Tibial nerve (tissue), 4 donors: ENCODE measurements around the gene VGLL4. TPM values are rescaled to one million over a fixed set of nuclear protein-coding genes. Genes with fewer than 3 reads are reported as not detected.
A peak's percentile ranks its signal among the peaks of the same experiment; 100 is the strongest.

Experiments
- DNase-seq, 2 donors: peaks; one replicate each; pipeline ENCODE4 v3.0.0-alpha.2; 2019; ENCODE audit warnings: low spot score in 2 of 2
- H3K27ac ChIP-seq, 4 donors: fragments of 200-600 bp; sonication (generic) in 3 of 4; one replicate each; pipeline ENCODE4 v1.5.1; 2017 to 2019; ENCODE audit warnings: mild to moderate bottlenecking in 1 of 4
- H3K27me3 ChIP-seq, 2 donors: fragments of 200-600 bp; sonication (generic) in 1 of 2; one replicate each; pipeline versions ENCODE4 v1.5.1 to v1.6.0; 2017 to 2019
- H3K36me3 ChIP-seq, 3 donors: fragments of 200-600 bp; sonication (generic); one replicate each; pipeline ENCODE4 v1.5.1; 2018 to 2019
- H3K4me1 ChIP-seq, 4 donors: fragments of 200-600 bp; sonication (generic) in 3 of 4; one replicate each; pipeline ENCODE4 v1.5.1; 2017 to 2019
- H3K4me3 ChIP-seq, 4 donors: fragments of 200-600 bp; sonication (generic) in 3 of 4; one replicate each; pipeline ENCODE4 v1.5.1; 2017 to 2019; ENCODE audit warnings: mild to moderate bottlenecking in 1 of 4, moderate library complexity in 1 of 4
- H3K9me3 ChIP-seq, 4 donors: fragments of 200-600 bp; sonication (generic) in 3 of 4; one replicate each; pipeline ENCODE4 v1.5.1; 2017 to 2019
- CTCF ChIP-seq, 5 experiments: fragments of 200-600 bp in 3 of 5; fragments of 450-650 bp in 2 of 5; sonication (generic) in 3 of 5; IDR thresholded peaks; one replicate each; pipeline ENCODE4 v1.5.1; 2016 to 2019; ENCODE audit warnings: antibody characterized with exemption in 5 of 5, mild to moderate bottlenecking in 3 of 5, moderate library complexity in 2 of 5
- EP300 ChIP-seq, 2 donors: sonication (generic); formaldehyde crosslinking; IDR thresholded peaks; one replicate each; pipeline ENCODE4 v1.6.1; 2017; ENCODE audit warnings: antibody characterized with exemption in 2 of 2, mild to moderate bottlenecking in 1 of 2
- POLR2A ChIP-seq, 2 donors: fragments of 450-650 bp; IDR thresholded peaks; one replicate each; pipeline ENCODE4 v1.6.1; 2017; ENCODE audit warnings: antibody characterized with exemption in 2 of 2, mild to moderate bottlenecking in 2 of 2, moderate library complexity in 2 of 2
- WGBS, 2 donors: methylation state at CpG; one replicate each; pipeline ENCODE4 v1.1.5; 2018; 5-methylcytosine and 5-hydroxymethylcytosine counted together
- total RNA-seq, 4 donors: library from RNA; depleted of rRNA; stranded (reverse); fragments of >200 nt; gene quantifications; one replicate each; pipeline ENCODE4 v1.1.0, GENCODE V29; 2016

VGLL4 gene
- total RNA-seq: 100 to 1,000 TPM; 106 to 205 (median 110) TPM

- H3K4me1 ChIP-seq: peaks cover 0 to 39% (median 21%) of the 10 kb centered on the region in 4 donors
- H3K27me3 ChIP-seq: no peaks in the 10 kb centered on the region
- no peaks in the 10 kb centered on the region for H3K36me3 ChIP-seq
- peak; percentile 71 to 77 for DNase-seq
- 0% methylated on average over 24 of the region's 24 CpGs for WGBS, 2 donors
- TF ChIP-seq POLR2A (IDR thresholded peaks at IDR 0.05) (peak; percentile 73 to 77), CTCF (IDR thresholded peaks at IDR 0.05) (peak in 2 of 5 experiments; percentile 41 to 46), EP300 (IDR thresholded peaks at IDR 0.05) (peak in 1 of 2 donors; percentile 96)
- H3K4me3 ChIP-seq: peak within 1 kb of the TSS; percentile 58 to 69 (median 64)
- H3K27ac ChIP-seq: peak within 1 kb of the TSS; percentile 85 to 97 (median 92)
- H3K9me3 ChIP-seq: no peaks in the 10 kb centered on the region
Observed at GRCh38 chr3:11643605-11644087, at the start of gene VGLL4. VGLL4 (minus strand) TSS chr3:11643915; CDS start chr3:11643518, 397 bp downstream.

- no peak for DNase-seq
- Histone ChIP-seq H3K4me3 (no peak overlapping the region), H3K27ac (no peak overlapping the region), H3K9me3 (no peaks in the 10 kb centered on the region), H3K36me3 (peaks cover 0 to 17% (median 0%) of the 10 kb centered on the region in 3 donors), H3K4me1 (peaks cover 0 to 39% (median 10%) of the 10 kb centered on the region in 4 donors), H3K27me3 (no peaks in the 10 kb centered on the region)
- TF ChIP-seq POLR2A (IDR thresholded peaks at IDR 0.05): no peak
- no peak for TF ChIP-seq EP300 (IDR thresholded peaks at IDR 0.05)
- TF ChIP-seq CTCF (IDR thresholded peaks at IDR 0.05): no peak
- WGBS, 2 donors: 71 to 86% methylated on average over 5 of the region's 5 CpGs
Observed at GRCh38 chr3:11692532-11692813, 48.8 kb upstream of the VGLL4 start.

- WGBS, 2 donors: 77 to 91% methylated on average over 3 of the region's 3 CpGs
Observed at GRCh38 chr3:11691767-11692531, 48.2 kb upstream of the VGLL4 start.

GRCh38 chr3:11690863-11691766 is 47.4 kb upstream of the VGLL4 start:
- DNase-seq: no peak
- 60 to 63% methylated on average over 8 of the region's 8 CpGs for WGBS, 2 donors
- H3K27ac ChIP-seq: no peak overlapping the region
- peaks cover 0 to 12% (median 0%) of the 10 kb centered on the region in 3 donors for H3K36me3 ChIP-seq
- H3K27me3 ChIP-seq: no peaks in the 10 kb centered on the region
- H3K4me1 ChIP-seq: peaks cover 0 to 36% (median 9%) of the 10 kb centered on the region in 4 donors
- no peaks in the 10 kb centered on the region for H3K9me3 ChIP-seq
- H3K4me3 ChIP-seq: no peak overlapping the region
- TF ChIP-seq EP300 (IDR thresholded peaks at IDR 0.05): no peak
- TF ChIP-seq POLR2A (IDR thresholded peaks at IDR 0.05): no peak
- TF ChIP-seq CTCF (IDR thresholded peaks at IDR 0.05): no peak

More at GRCh38 chr3:11691767-11692531, 48.2 kb upstream of the VGLL4 start:
- peaks cover 0 to 12% (median 0%) of the 10 kb centered on the region in 3 donors for H3K36me3 ChIP-seq
- no peak overlapping the region for H3K27ac ChIP-seq
- H3K4me1 ChIP-seq: peaks cover 0 to 39% (median 10%) of the 10 kb centered on the region in 4 donors
- no peaks in the 10 kb centered on the region for H3K9me3 ChIP-seq
- H3K27me3 ChIP-seq: no peaks in the 10 kb centered on the region
- no peak overlapping the region for H3K4me3 ChIP-seq
- no peak for DNase-seq
- TF ChIP-seq EP300 (IDR thresholded peaks at IDR 0.05) (no peak), POLR2A (IDR thresholded peaks at IDR 0.05) (no peak), CTCF (IDR thresholded peaks at IDR 0.05) (no peak)
